GM12878 (cell line): ENCODE measurements around the gene SENP8.
"Not testable (repeated sequence)": the region's sequence is repeated elsewhere in the genome, so short reads cannot be mapped to it uniquely, and the experiment has no call there.

Experiments used
- BACH1 ChIP-seq: fragments of 450-650 bp; IDR thresholded peaks from 2 replicates; pipeline ENCODE4 v1.6.1; 2017; ENCODE audit warnings: mild to moderate bottlenecking, borderline replicate concordance
- CREM ChIP-seq: IDR thresholded peaks from 2 replicates; pipeline ENCODE4 v1.6.1; 2014; ENCODE audit warnings: antibody characterized with exemption, low read depth
- CTCF ChIP-seq, 3 experiments: IDR thresholded peaks in 2 of 3; conservative IDR thresholded peaks in 1 of 3; 2 replicates each; pipeline ENCODE4 v1.5.1; 2011; ENCODE audit warnings: low read depth in 3 of 3, low read length in 3 of 3, mild to moderate bottlenecking in 3 of 3, control low read depth in 2 of 3, moderate library complexity in 2 of 3, inconsistent platforms in 1 of 3, mixed read lengths in 1 of 3; ENCODE audit not compliant: control insufficient read depth in 2 of 3, insufficient read depth in 1 of 3; ENCODE audit errors: extremely low read depth in 1 of 3
- EP300 ChIP-seq, 2 experiments: fragments of 150-350 bp in 1 of 2; IDR thresholded peaks; 2 replicates each; pipeline ENCODE4 v1.6.1; 2011 to 2012; ENCODE audit warnings: low read depth in 2 of 2, low read length in 2 of 2, borderline replicate concordance in 1 of 2, improper control_type of control experiment in 1 of 2, inconsistent platforms in 1 of 2; ENCODE audit not compliant: control insufficient read depth in 1 of 2
- MTA2 ChIP-seq: fragments of 450-650 bp; IDR thresholded peaks from 2 replicates; pipeline ENCODE4 v1.6.1; 2016; ENCODE audit warnings: low read depth, mild to moderate bottlenecking, moderate library complexity
- NFIC ChIP-seq: IDR thresholded peaks from 2 replicates; pipeline ENCODE4 v1.6.1; 2012; ENCODE audit warnings: low read depth, mild to moderate bottlenecking, inconsistent platforms, low read length, moderate library complexity
- PML ChIP-seq: IDR thresholded peaks from 2 replicates; pipeline ENCODE4 v1.6.1; 2012; ENCODE audit warnings: low read length, inconsistent platforms
- TCF12 ChIP-seq: IDR thresholded peaks from 2 replicates; pipeline ENCODE4 v1.6.1; 2011; ENCODE audit warnings: low read depth, mild to moderate bottlenecking, low read length
- TCF7 ChIP-seq: IDR thresholded peaks from 2 replicates; pipeline ENCODE4 v1.6.1; 2014; ENCODE audit warnings: antibody characterized with exemption, borderline replicate concordance
- TF ChIP-seq, protein P1 (sequence below): fragments of 450-650 bp; IDR thresholded peaks from 2 replicates; pipeline ENCODE4 v1.6.1; 2017; ENCODE audit warnings: mild to moderate bottlenecking, low read depth, inconsistent platforms; ENCODE audit not compliant: poor library complexity, severe bottlenecking

- not testable (repeated sequence) for TF ChIP-seq MTA2; CTCF (IDR thresholded peaks at IDR 0.05 in 2 of 3, conservative IDR thresholded peaks at IDR 0.05 in 1 of 3; ENCODE audit: control insufficient read depth in 2 of 3, extremely low read depth in 1 of 3, insufficient read depth in 1 of 3, low read depth in 3 of 3, low read length in 3 of 3); TCF7; BACH1; TCF12; NFIC; PML; EP300 (IDR thresholded peaks at IDR 0.05; ENCODE audit: borderline replicate concordance in 1 of 2, control insufficient read depth in 1 of 2, low read depth in 2 of 2, low read length in 2 of 2); CREM
- TF ChIP-seq, protein P1, sequence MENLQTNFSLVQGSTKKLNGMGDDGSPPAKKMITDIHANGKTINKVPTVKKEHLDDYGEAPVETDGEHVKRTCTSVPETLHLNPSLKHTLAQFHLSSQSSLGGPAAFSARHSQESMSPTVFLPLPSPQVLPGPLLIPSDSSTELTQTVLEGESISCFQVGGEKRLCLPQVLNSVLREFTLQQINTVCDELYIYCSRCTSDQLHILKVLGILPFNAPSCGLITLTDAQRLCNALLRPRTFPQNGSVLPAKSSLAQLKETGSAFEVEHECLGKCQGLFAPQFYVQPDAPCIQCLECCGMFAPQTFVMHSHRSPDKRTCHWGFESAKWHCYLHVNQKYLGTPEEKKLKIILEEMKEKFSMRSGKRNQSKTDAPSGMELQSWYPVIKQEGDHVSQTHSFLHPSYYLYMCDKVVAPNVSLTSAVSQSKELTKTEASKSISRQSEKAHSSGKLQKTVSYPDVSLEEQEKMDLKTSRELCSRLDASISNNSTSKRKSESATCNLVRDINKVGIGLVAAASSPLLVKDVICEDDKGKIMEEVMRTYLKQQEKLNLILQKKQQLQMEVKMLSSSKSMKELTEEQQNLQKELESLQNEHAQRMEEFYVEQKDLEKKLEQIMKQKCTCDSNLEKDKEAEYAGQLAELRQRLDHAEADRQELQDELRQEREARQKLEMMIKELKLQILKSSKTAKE, result not testable (repeated sequence)
These were observed 46.8 kb upstream of the SENP8 start for GRCh38 chr15:72071448-72071825.
